GM12865 (cell line): ENCODE data around the gene RPN2.

ENCODE experiments used
- DNase-seq: peaks from one replicate; pipeline ENCODE4 v3.0.0; 2010; ENCODE audit warnings: low read depth
- H3K4me3 ChIP-seq: 2 replicates; pipeline ENCODE4 v1.5.1; 2011; ENCODE audit warnings: mild to moderate bottlenecking, low read depth, low read length, control low read depth
- CTCF ChIP-seq: IDR thresholded peaks from 2 replicates; pipeline ENCODE4 v1.5.1; 2011; ENCODE audit warnings: low read length, control low read depth, low read depth, inconsistent platforms; ENCODE audit not compliant: insufficient read depth; ENCODE audit errors: missing control alignments

The RPN2 gene

GRCh38 chr20:37193226-37193625 is 14.1 kb downstream of the RPN2 start:
- TF ChIP-seq CTCF, result no peak
- H3K4me3 ChIP-seq, result no peak overlapping the region
- DNase-seq, result no peak

GRCh38 chr20:37193821-37194220 is 14.7 kb downstream of the RPN2 start:
- no peak overlapping the region for H3K4me3 ChIP-seq
- no peak for TF ChIP-seq CTCF
- DNase-seq, result no peak

- TF ChIP-seq CTCF, result no peak
- no peak overlapping the region for H3K4me3 ChIP-seq
- DNase-seq, result no peak
These were observed 15.7 kb downstream of the RPN2 start for GRCh38 chr20:37194621-37195417.

- DNase-seq, result no peak
- TF ChIP-seq CTCF, result no peak
- H3K4me3 ChIP-seq, result no peak overlapping the region
These were observed 20.0 kb downstream of the RPN2 start for GRCh38 chr20:37198932-37199660.

- DNase-seq, result no peak
- H3K4me3 ChIP-seq, result no peak overlapping the region
- no peak for TF ChIP-seq CTCF
These were observed 21.2 kb downstream of the RPN2 start for GRCh38 chr20:37200376-37200775.

- no peak for DNase-seq
- no peak overlapping the region for H3K4me3 ChIP-seq
- TF ChIP-seq CTCF, result no peak
These were observed 22.0 kb downstream of the RPN2 start for GRCh38 chr20:37200926-37201826.
